OCI-LY1 (cell line): ENCODE measurements around the gene SOX30.

Experiments
- EZH2 ChIP-seq: fragments of 200-600 bp; sonication (generic), shearing (Covaris generic); IDR thresholded peaks from 2 replicates; pipeline ENCODE4 v1.8.0; 2017; ENCODE audit warnings: borderline replicate concordance, mixed run types, mild to moderate bottlenecking, antibody characterized with exemption, low read length, moderate library complexity, mixed read lengths
- TF ChIP-seq, protein P1 (sequence below): fragments of 200-600 bp; sonication (generic), shearing (Covaris generic); IDR thresholded peaks from 2 replicates; pipeline ENCODE4 v1.5.1; 2017; ENCODE audit warnings: mild to moderate bottlenecking, antibody characterized with exemption, low read length, moderate library complexity, mixed read lengths

DNA sequence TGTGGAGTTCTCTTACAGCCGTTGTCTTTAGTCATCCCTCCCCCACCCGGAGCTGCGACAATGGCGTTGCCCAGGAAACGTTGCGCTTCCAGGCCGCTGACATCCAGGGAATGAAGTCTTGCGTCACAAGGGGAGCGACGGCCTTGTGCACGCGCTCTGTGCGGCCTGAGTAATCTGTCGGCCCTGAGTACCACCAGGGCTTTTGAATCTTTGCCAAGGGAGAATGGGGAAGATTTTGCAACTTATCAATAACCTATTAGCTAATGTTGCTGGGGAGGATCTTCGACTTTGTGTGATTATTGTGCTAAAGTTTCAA lies at the start of gene SOX30:
- TF ChIP-seq, protein P1, sequence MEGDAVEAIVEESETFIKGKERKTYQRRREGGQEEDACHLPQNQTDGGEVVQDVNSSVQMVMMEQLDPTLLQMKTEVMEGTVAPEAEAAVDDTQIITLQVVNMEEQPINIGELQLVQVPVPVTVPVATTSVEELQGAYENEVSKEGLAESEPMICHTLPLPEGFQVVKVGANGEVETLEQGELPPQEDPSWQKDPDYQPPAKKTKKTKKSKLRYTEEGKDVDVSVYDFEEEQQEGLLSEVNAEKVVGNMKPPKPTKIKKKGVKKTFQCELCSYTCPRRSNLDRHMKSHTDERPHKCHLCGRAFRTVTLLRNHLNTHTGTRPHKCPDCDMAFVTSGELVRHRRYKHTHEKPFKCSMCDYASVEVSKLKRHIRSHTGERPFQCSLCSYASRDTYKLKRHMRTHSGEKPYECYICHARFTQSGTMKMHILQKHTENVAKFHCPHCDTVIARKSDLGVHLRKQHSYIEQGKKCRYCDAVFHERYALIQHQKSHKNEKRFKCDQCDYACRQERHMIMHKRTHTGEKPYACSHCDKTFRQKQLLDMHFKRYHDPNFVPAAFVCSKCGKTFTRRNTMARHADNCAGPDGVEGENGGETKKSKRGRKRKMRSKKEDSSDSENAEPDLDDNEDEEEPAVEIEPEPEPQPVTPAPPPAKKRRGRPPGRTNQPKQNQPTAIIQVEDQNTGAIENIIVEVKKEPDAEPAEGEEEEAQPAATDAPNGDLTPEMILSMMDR = no peak
- no peak for TF ChIP-seq EZH2
